Urinary bladder (tissue), 4 donors: ENCODE measurements around the gene TSPAN12. TPM values are rescaled to one million over a fixed set of nuclear protein-coding genes. Genes with fewer than 3 reads are reported as not detected.

Experiments
- DNase-seq: peaks from one replicate; pipeline ENCODE4 v3.0.0-alpha.2; 2015; ENCODE audit errors: extremely low spot score
- H3K27ac ChIP-seq: one replicate; pipeline ENCODE4 v1.5.1; 2013; ENCODE audit warnings: low read depth, mild to moderate bottlenecking, moderate library complexity
- H3K36me3 ChIP-seq: one replicate; pipeline ENCODE4 v1.6.1; 2013; ENCODE audit warnings: mild to moderate bottlenecking, moderate library complexity; ENCODE audit not compliant: insufficient read depth
- H3K4me1 ChIP-seq: one replicate; pipeline ENCODE4 v1.6.1; 2013; ENCODE audit warnings: mild to moderate bottlenecking, moderate library complexity; ENCODE audit not compliant: insufficient read depth
- H3K4me3 ChIP-seq: one replicate; pipeline ENCODE4 v1.5.1; 2013; ENCODE audit warnings: low read depth, low read length
- WGBS: extraction: QIAGEN DNeasy Blood & Tissue Kit; methylation state at CpG from one replicate; pipeline ENCODE4 v1.1.7; 2013; 5-methylcytosine and 5-hydroxymethylcytosine counted together
- polyA plus RNA-seq: library from polyadenylated mRNA; stranded (reverse); fragments of 200-250 nt; gene quantifications from one replicate; pipeline ENCODE4 v1.2.3, GENCODE V29; 2013
- total RNA-seq: library from RNA; depleted of rRNA; stranded (reverse); fragments of >200 nt; gene quantifications from one replicate; pipeline ENCODE4 v1.2.3, GENCODE V29; 2014
- donor health status: healthy with polysubstance abuse.
- donor health status: healthy.

TSPAN12 gene
- total and polyA plus RNA-seq, 2 donors, result 13.8 to 29.4 TPM

DNA sequence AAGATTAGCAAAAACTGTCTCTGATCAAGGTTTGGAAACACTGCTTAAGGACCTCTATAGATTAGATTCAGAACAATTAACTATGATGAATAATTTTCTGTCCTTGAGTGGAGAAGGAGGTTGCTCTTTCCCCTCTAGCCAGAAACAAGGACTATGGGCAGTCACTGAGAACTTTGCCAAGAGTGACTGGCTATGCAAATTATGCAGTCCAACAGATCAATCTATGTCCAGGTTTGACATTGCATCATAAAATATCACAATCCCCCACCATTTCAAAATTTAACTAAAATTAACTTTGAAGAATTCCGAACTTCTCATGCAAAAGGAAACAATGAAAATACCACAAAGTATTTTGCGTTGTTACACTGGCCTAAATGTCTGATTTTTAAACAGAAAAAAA is 50.6 kb downstream of the TSPAN12 start:
- H3K4me1 ChIP-seq, result peaks cover 1% of the 10 kb centered on the region
- no peak for DNase-seq
- H3K36me3 ChIP-seq, result no peaks in the 10 kb centered on the region
- 93% methylated on average over 2 of the region's 2 CpGs for WGBS
- no peak overlapping the region for H3K4me3 ChIP-seq
- no peak overlapping the region for H3K27ac ChIP-seq

- Histone ChIP-seq H3K27ac (no peak overlapping the region), H3K4me1 (peaks cover 1% of the 10 kb centered on the region), H3K36me3 (no peaks in the 10 kb centered on the region), H3K4me3 (no peak overlapping the region)
- no peak for DNase-seq
- 80% methylated on average over 1 of the region's 1 CpG for WGBS
These were observed 51.3 kb downstream of the TSPAN12 start for GRCh38 chr7:120806669-120807068.

GRCh38 chr7:120805636-120806388 is 52.1 kb downstream of the TSPAN12 start:
- H3K27ac ChIP-seq, result peak overlapping the region; percentile 23
- H3K36me3 ChIP-seq, result no peaks in the 10 kb centered on the region
- no peak overlapping the region for H3K4me3 ChIP-seq
- WGBS, result 44% methylated on average over 3 of the region's 3 CpGs
- peak; percentile 32 for DNase-seq
- H3K4me1 ChIP-seq, result peaks cover 1% of the 10 kb centered on the region

DNA sequence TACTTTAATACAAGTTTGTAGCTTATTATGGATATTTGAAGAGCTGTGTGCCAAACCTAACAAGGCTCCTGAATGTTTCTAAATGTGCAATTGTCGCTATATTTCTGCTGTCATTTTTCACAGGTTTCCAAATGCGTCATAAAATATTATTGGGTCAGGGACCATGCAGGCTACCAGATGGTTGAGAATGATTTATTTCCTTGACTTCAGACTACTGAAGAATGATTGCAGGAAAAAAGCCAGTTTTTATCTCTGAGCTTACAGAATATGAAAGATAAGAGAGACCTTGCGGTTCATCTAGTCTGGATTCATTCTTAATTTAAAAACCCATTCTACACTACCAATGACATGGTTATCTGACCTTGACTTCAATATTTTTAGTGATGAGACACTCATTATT is 55.2 kb downstream of the TSPAN12 start:
- H3K36me3 ChIP-seq, result no peaks in the 10 kb centered on the region
- DNase-seq, result no peak
- H3K4me3 ChIP-seq, result no peak overlapping the region
- 81% methylated on average over 3 of the region's 3 CpGs for WGBS
- no peaks in the 10 kb centered on the region for H3K4me1 ChIP-seq
- no peak overlapping the region for H3K27ac ChIP-seq

GRCh38 chr7:120799813-120800475 is 58.0 kb downstream of the TSPAN12 start:
- H3K4me1 ChIP-seq, result no peaks in the 10 kb centered on the region
- 96% methylated on average over 3 of the region's 3 CpGs for WGBS
- H3K36me3 ChIP-seq, result no peaks in the 10 kb centered on the region
- no peak overlapping the region for H3K27ac ChIP-seq
- no peak overlapping the region for H3K4me3 ChIP-seq
- DNase-seq, result no peak

- no peaks in the 10 kb centered on the region for H3K4me1 ChIP-seq
- no peak for DNase-seq
- no peaks in the 10 kb centered on the region for H3K36me3 ChIP-seq
- no peak overlapping the region for H3K27ac ChIP-seq
- 96% methylated on average over 1 of the region's 1 CpG for WGBS
- no peak overlapping the region for H3K4me3 ChIP-seq
These were observed 58.8 kb downstream of the TSPAN12 start for GRCh38 chr7:120799147-120799546.

GRCh38 chr7:120797026-120797645 is 60.8 kb downstream of the TSPAN12 start:
- Histone ChIP-seq H3K4me3 (no peak overlapping the region), H3K36me3 (no peaks in the 10 kb centered on the region), H3K27ac (no peak overlapping the region), H3K4me1 (no peaks in the 10 kb centered on the region)
- 98% methylated on average over 7 of the region's 7 CpGs for WGBS
- no peak for DNase-seq

DNA sequence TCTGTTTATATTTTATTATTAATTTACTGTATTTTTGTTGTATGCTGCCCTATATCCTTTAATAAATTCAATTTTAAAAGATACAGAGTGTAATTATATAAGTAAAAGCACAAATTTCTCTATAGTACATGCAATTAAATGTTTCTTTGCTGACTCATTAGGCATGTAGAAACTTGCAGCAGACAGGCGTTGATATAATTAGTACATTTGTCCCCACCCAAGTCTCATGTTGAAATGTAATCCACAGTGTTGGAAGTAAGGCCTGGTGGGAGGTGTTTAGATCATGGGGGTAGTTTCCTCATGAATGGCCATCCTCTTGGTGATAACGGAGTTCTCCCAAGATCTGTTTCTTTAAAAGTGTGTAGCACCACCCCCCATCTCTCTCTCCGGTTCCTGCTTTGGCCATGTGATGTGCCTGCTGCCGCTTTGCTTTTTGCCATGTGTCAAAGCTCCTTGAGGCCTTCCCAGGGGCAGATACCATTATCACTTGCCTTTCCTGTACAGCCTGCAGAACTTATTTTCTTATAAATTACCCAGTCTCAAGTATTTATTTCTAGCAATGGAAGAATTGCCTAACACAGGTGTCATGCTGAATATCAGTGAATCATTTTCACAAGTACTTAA is 63.7 kb downstream of the TSPAN12 start:
- WGBS, result 76% methylated on average over 4 of the region's 4 CpGs

DNA sequence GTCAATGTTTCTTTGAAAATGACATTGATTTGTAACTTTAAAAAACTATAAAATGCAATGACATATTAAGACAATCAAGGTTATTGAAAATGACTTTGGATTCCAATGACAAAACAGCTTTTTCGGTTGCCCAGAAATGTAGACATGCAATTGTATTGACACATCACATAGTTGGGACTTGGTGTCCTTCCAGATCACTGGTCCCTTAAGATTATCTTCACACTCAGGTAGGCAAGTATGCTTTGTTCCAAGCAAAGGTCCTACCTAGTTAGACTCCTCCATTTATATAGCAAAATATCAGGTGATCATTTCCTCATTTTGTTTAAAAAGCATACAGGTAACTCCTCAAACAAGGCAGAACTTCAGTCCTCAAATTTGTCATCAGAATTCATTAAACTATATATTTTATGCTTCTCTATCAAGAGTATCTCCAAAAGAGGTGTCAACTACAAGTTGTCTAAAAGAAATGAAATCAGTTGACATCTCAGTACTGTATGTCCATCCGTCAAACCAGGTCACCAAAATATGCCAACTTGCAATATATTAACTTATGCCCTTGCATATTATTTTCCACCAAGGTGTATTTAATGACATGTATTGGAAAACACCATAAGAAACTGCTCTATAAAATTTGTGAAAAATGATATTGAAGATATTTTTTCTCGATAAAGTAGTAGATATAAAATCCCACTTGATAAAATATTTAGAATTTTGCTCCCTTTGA is 64.6 kb downstream of the TSPAN12 start:
- no peak overlapping the region for H3K27ac ChIP-seq
- WGBS, result 97% methylated on average over 3 of the region's 3 CpGs
- H3K36me3 ChIP-seq, result peaks cover 1% of the 10 kb centered on the region
- no peak overlapping the region for H3K4me3 ChIP-seq
- DNase-seq, result no peak
- H3K4me1 ChIP-seq, result no peaks in the 10 kb centered on the region

More for the DNA sequence above, 63.7 kb downstream of the TSPAN12 start:
- Histone ChIP-seq H3K36me3 (no peaks in the 10 kb centered on the region), H3K27ac (no peak overlapping the region), H3K4me1 (no peaks in the 10 kb centered on the region), H3K4me3 (no peak overlapping the region)
- DNase-seq, result no peak

DNA sequence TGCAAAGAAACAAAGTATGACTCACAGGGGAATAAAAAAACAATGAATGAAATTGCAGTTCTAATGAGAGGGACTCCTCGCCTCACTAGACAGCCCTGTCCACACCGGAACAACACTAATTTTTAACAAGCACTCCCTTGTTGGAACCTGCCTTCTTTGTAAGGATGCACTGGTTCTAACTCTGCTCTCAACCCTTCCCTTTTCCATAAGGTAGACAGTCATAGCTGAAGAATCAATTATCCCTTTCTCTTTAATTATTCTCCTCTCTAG is 65.1 kb downstream of the TSPAN12 start:
- Histone ChIP-seq H3K4me3 (no peak overlapping the region), H3K36me3 (peaks cover 1% of the 10 kb centered on the region), H3K27ac (no peak overlapping the region), H3K4me1 (no peaks in the 10 kb centered on the region)
- WGBS, result 94% methylated on average over 2 of the region's 2 CpGs
- no peak for DNase-seq

DNA sequence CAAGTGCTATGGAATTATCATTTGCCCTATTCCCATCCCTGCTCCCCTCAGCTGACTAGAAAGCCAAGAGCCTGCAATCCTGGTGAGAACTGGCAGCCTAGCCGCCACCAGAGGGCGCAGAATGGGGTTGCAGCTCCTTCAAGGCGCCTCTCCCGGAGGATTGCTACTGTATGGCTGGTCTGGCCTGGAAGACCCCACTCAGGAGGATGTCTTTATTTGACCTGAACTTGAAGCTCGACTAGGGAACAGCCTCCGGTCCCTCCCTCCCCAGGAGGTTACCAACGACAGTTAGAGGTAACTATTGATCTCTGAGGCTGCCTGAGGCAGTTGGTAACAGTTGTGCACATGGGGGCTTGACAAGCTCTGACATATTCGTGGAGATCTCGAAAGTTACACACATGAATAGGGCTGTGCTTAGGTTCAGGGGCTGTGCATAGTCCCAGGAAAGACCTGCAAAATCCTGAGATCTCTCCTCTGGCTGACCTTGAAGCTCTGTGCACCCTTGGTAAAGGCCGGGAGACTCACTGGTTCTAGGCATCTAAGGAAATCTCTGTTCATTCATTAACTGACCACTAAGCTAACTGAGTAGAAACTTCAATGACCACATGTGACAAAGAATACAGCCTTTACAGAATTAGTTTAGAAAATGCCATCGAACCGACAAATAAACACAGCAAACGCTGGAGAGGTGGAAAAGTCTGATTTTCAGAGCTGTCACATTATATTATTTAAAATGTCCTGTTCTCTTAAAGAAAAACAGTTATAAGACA is 65.7 kb downstream of the TSPAN12 start:
- Histone ChIP-seq H3K4me1 (no peaks in the 10 kb centered on the region), H3K36me3 (peaks cover 1% of the 10 kb centered on the region), H3K4me3 (no peak overlapping the region), H3K27ac (no peak overlapping the region)
- DNase-seq, result no peak
- WGBS, result 52% methylated on average over 13 of the region's 13 CpGs

- no peaks in the 10 kb centered on the region for H3K4me1 ChIP-seq
- no peak overlapping the region for H3K27ac ChIP-seq
- H3K36me3 ChIP-seq, result peaks cover 1% of the 10 kb centered on the region
- H3K4me3 ChIP-seq, result no peak overlapping the region
- no peak for DNase-seq
- WGBS, result 51% methylated on average over 1 of the region's 1 CpG
These were observed 72.8 kb downstream of the TSPAN12 start for GRCh38 chr7:120785095-120785494.

DNA sequence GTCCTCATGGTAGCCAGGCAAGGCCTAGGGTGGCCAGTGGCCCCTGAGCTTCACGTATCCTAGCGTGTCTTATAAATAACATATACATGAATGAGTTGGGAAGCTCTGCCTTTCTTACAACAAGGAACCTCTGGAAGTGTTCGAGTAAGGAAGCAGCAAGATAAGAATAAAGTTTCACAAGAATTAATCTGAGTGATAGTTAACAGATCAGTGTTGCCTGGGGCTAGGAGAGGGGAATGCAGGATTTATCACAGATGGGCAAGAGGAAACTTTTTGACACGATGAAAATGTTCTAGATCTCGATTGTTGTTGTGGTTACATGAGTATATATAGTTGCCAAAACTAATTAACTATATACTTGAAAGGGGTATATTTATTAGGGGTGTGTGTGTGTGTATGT is 74.2 kb downstream of the TSPAN12 start:
- no peak overlapping the region for H3K27ac ChIP-seq
- no peaks in the 10 kb centered on the region for H3K4me1 ChIP-seq
- 57% methylated on average over 5 of the region's 5 CpGs for WGBS
- H3K4me3 ChIP-seq, result no peak overlapping the region
- no peak for DNase-seq
- H3K36me3 ChIP-seq, result peaks cover 1% of the 10 kb centered on the region
